ENCODE measurements around the gene MGAT4C.
"Not testable (repeated sequence)": the region's sequence is repeated elsewhere in the genome, so short reads cannot be mapped to it uniquely, and the experiment has no call there.

MGAT4C gene

GRCh38 chr12:86122846-86123468 lies 133.2 kb downstream of the MGAT4C start:
- FAIRE-seq: no peak

- FAIRE-seq: no peak
Measured at GRCh38 chr12:86118161-86118560, 138.0 kb downstream of the MGAT4C start.

GRCh38 chr12:86117711-86118110 lies 138.5 kb downstream of the MGAT4C start:
- FAIRE-seq: no peak

- FAIRE-seq: no peak
Measured at GRCh38 chr12:86104087-86104486, 152.1 kb downstream of the MGAT4C start.

GRCh38 chr12:86097161-86097560 lies 159.0 kb downstream of the MGAT4C start:
- no peak for FAIRE-seq

- FAIRE-seq: no peak
Measured at GRCh38 chr12:86091681-86092080, 164.5 kb downstream of the MGAT4C start.

- FAIRE-seq: no peak
Measured at GRCh38 chr12:86081843-86082242, 174.3 kb downstream of the MGAT4C start.

GRCh38 chr12:86059052-86059451 lies 197.1 kb downstream of the MGAT4C start:
- not testable (repeated sequence) for FAIRE-seq

GRCh38 chr12:86057092-86057845 lies 198.9 kb downstream of the MGAT4C start:
- FAIRE-seq: no peak

- no peak for FAIRE-seq
Measured at GRCh38 chr12:86052921-86053320, 203.3 kb downstream of the MGAT4C start.

GRCh38 chr12:86050010-86050409 lies 206.2 kb downstream of the MGAT4C start:
- no peak for FAIRE-seq

GRCh38 chr12:86044396-86044795 lies 211.8 kb downstream of the MGAT4C start:
- no peak for FAIRE-seq

GRCh38 chr12:86042062-86042461 lies 214.1 kb downstream of the MGAT4C start:
- no peak for FAIRE-seq

- no peak for FAIRE-seq
Measured at GRCh38 chr12:86018361-86018760, 237.8 kb downstream of the MGAT4C start.

- no peak for FAIRE-seq
Measured at GRCh38 chr12:86015026-86015425, 241.2 kb downstream of the MGAT4C start.

GRCh38 chr12:86006727-86007126 lies 249.5 kb downstream of the MGAT4C start:
- FAIRE-seq: no peak

- FAIRE-seq: no peak
Measured at GRCh38 chr12:85998074-85998473, 258.1 kb downstream of the MGAT4C start.

GRCh38 chr12:85996280-85996679 lies 259.9 kb downstream of the MGAT4C start:
- FAIRE-seq: no peak

GRCh38 chr12:85993746-85994145 lies 262.4 kb downstream of the MGAT4C start:
- no peak for FAIRE-seq

GRCh38 chr12:85985996-85986395 lies 270.2 kb downstream of the MGAT4C start:
- FAIRE-seq: no peak

GRCh38 chr12:85983601-85984000 lies 272.6 kb downstream of the MGAT4C start:
- FAIRE-seq: no peak

- no peak for FAIRE-seq
Measured at GRCh38 chr12:85979641-85980040, 276.6 kb downstream of the MGAT4C start.

GRCh38 chr12:85975716-85976115 lies 280.5 kb downstream of the MGAT4C start:
- no peak for FAIRE-seq

- FAIRE-seq: no peak
Measured at GRCh38 chr12:85971800-85972199, 284.4 kb downstream of the MGAT4C start.

GRCh38 chr12:85968606-85969005 lies 287.6 kb downstream of the MGAT4C start:
- FAIRE-seq: no peak
